T-helper 17 cell (primary cell): ENCODE results near the gene ARHGAP25. TPM values are rescaled to one million over a fixed set of nuclear protein-coding genes. Genes with fewer than 3 reads are reported as not detected.
"Not testable (repeated sequence)": the region's sequence is repeated elsewhere in the genome, so short reads cannot be mapped to it uniquely, and the experiment has no call there.

Source experiments
- ATAC-seq: fragments of 150-1000 bp; cut with Tn5 transposase; 2 replicates; pipeline ENCODE4 v1.10.0; 2021; ENCODE audit warnings: mild to moderate bottlenecking, moderate library complexity
- DNase-seq, 3 donors: peaks; one replicate each; pipeline versions ENCODE4 v3.0.0 to v3.0.0-alpha.2; 2020 to 2021
- H3K9me3 ChIP-seq: one replicate; pipeline ENCODE4 v1.7.0; 2013; ENCODE audit warnings: low read length, mild to moderate bottlenecking; ENCODE audit not compliant: control insufficient read depth, poor library complexity, severe bottlenecking
- H3K27ac Mint-ChIP-seq: one replicate; pipeline ENCODE4 v1.8.0; 2022; ENCODE audit warnings: mild to moderate bottlenecking, moderate library complexity, mixed read lengths
- H3K27me3 Mint-ChIP-seq: one replicate; pipeline ENCODE4 v1.8.0; 2022; ENCODE audit warnings: mixed read lengths
- H3K36me3 Mint-ChIP-seq: one replicate; pipeline ENCODE4 v1.8.0; 2022; ENCODE audit warnings: low read depth, mixed read lengths
- H3K4me1 Mint-ChIP-seq: one replicate; pipeline ENCODE4 v1.8.0; 2022; ENCODE audit warnings: mild to moderate bottlenecking, mixed read lengths
- H3K4me3 Mint-ChIP-seq: one replicate; pipeline ENCODE4 v1.8.0; 2022; ENCODE audit warnings: mild to moderate bottlenecking, moderate library complexity, mixed read lengths
- total RNA-seq, 4 donors: library from RNA in 2 of 4; stranded (reverse) in 2 of 4; gene quantifications; one replicate each; pipeline ENCODE4 v1.2.3 and lab custom pipeline; 2022 to 2026

The ARHGAP25 gene
- total RNA-seq, 2 donors from 2014 or later, result 75.6 to 90.6 TPM

DNA sequence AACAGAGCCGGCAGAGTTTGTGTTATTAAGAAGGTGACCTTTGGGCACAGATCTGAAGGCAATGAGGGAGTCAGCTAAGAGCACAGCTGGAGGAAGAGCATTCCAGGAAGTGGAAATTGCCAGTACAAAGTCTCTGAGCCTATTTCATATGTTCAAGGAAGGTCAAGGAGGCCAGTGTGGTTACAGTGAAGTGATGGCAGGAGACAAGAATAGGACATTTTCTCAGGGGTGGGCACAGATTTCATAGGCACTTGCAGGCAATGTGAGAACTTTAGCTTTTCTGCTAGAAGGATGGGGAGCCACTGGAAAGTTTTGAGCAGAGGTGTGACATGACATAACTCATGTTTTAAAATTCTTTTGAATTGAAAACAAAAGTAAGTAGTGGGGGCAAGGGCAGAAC is 50.3 kb downstream of the ARHGAP25 start:
- Mint-ChIP-seq H3K4me3 (no peak overlapping the region), H3K27me3 (no peaks in the 10 kb centered on the region), H3K4me1 (peaks cover 23% of the 10 kb centered on the region), H3K27ac (no peak overlapping the region), H3K36me3 (peaks cover 14% of the 10 kb centered on the region)
- DNase-seq (no peak), ATAC-seq (no peak)
- H3K9me3 ChIP-seq, result no peaks in the 10 kb centered on the region

DNA sequence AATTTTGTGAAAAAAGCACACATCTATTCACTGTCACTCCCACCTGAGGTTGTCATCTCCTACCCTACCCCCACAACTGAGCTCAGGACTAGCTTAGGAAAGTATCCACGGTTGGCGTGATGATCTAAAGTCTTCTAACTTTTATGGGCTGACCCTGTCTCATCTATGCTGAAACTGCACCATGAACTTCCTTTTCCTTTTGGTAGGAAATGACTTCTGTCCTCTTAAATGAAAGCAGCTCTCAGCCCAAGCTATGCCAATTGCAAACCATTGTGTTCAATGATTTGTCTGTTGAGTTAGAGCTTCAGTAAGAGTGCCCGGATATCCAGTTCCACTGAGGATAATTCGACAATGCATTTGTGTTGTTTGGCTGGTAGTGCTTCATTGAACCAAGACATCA is 52.7 kb downstream of the ARHGAP25 start:
- DNase-seq, result no peak
- Mint-ChIP-seq H3K27ac (no peak overlapping the region), H3K27me3 (no peaks in the 10 kb centered on the region), H3K4me1 (peaks cover 33% of the 10 kb centered on the region), H3K36me3 (peaks cover 24% of the 10 kb centered on the region), H3K4me3 (no peak overlapping the region)
- no peak for ATAC-seq
- no peaks in the 10 kb centered on the region for H3K9me3 ChIP-seq

DNA sequence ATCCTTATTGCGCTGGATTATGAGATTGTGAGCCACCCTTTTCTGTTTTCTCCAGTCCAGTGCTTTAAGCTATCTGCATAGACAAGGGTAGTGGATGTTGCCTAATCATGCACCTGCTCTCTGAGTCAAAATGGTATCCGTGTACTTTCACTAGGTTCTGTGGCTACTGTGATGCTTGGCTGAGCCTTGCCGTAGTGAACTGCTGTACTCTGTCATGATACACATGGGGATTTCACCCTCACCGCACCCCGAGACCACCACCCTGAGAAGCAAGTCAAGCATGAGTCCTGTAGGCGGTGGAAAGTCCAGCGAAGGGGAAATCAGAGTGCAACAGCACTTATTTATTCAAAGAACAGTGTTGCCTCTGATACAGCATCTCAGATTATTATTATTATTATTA is 55.0 kb downstream of the ARHGAP25 start:
- H3K27ac Mint-ChIP-seq, result peak overlapping the region; percentile 66
- peak; percentile 87 for ATAC-seq

DNA sequence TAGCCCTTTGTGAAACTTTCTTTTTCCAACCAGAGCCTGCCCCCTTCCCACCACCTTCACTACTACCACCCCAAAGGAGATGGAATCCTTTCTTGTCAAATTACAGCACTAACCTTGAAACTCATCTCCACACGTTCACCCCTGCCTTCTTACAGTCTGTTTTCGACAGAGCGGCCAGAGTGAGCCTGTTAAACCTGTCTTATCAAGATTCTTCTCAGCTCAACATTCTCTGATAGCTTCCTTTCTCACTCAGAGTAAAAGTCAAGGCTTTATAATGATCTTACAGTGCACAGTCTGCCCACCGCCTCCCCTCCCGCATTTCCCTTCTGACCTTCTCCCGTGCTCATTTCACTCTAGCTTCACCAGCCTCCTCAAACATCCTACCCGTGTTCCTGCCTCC is 56.0 kb downstream of the ARHGAP25 start:
- DNase-seq (no peak), ATAC-seq (no peak)
- Mint-ChIP-seq H3K36me3 (peaks cover 26% of the 10 kb centered on the region), H3K27me3 (no peaks in the 10 kb centered on the region), H3K27ac (peak overlapping the region; percentile 66), H3K4me1 (peaks cover 60% of the 10 kb centered on the region), H3K4me3 (peak overlapping the region; percentile 60)
- H3K9me3 ChIP-seq, result no peaks in the 10 kb centered on the region

More for the DNA sequence above, 55.0 kb downstream of the ARHGAP25 start:
- Mint-ChIP-seq H3K27me3 (no peaks in the 10 kb centered on the region), H3K4me1 (peaks cover 50% of the 10 kb centered on the region), H3K4me3 (no peak overlapping the region), H3K36me3 (peaks cover 20% of the 10 kb centered on the region)
- H3K9me3 ChIP-seq, result no peaks in the 10 kb centered on the region
- no peak for DNase-seq

DNA sequence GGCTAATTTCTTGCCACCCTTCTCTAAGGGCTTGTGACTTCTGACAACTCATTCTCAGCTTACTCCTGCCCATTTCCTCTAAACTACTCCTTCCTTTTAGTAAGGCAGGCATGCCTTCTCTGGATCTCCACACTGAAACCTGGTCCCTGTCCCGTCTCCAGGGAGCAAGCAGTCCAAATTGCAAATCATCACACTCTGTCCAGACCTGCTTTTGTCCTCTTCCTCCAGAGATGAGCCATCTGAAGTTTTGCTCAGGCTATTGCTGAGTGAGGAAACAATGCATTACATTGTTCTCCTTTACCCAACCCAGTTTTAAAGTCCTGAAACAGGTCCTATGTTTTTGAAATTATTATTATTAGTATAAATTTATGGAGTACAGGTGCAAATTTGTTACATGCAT is 57.3 kb downstream of the ARHGAP25 start:
- Mint-ChIP-seq H3K27me3 (no peaks in the 10 kb centered on the region), H3K36me3 (peaks cover 29% of the 10 kb centered on the region), H3K4me1 (peaks cover 70% of the 10 kb centered on the region), H3K4me3 (peak overlapping the region; percentile 59), H3K27ac (peak overlapping the region; percentile 66)
- no peak for ATAC-seq
- H3K9me3 ChIP-seq, result no peaks in the 10 kb centered on the region
- no peak for DNase-seq

DNA sequence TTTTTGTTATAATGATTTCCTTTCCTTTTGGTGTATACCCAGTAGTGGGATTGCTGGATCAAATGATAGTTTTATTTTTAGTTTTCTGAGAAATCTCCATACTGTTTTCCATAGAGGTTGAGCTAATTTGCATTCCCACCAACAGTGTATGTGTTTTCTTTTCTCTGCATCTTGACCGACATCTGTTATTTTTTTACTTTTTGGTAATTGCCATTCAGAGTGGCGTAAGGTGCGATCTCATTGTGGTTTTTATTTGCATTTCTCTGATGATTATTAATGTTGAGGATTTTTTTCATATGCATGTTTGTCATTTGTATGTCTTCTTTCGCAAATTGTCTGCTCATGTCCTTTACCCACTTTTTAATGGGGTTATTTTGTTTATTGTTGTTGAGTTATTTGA is 58.1 kb downstream of the ARHGAP25 start:
- no peaks in the 10 kb centered on the region for H3K9me3 ChIP-seq
- peaks cover 28% of the 10 kb centered on the region for H3K36me3 Mint-ChIP-seq
- ATAC-seq (no peak), DNase-seq (no peak)
- peak overlapping the region; percentile 66 for H3K27ac Mint-ChIP-seq
- peaks cover 71% of the 10 kb centered on the region for H3K4me1 Mint-ChIP-seq
- H3K4me3 Mint-ChIP-seq, result no peak overlapping the region
- no peaks in the 10 kb centered on the region for H3K27me3 Mint-ChIP-seq

DNA sequence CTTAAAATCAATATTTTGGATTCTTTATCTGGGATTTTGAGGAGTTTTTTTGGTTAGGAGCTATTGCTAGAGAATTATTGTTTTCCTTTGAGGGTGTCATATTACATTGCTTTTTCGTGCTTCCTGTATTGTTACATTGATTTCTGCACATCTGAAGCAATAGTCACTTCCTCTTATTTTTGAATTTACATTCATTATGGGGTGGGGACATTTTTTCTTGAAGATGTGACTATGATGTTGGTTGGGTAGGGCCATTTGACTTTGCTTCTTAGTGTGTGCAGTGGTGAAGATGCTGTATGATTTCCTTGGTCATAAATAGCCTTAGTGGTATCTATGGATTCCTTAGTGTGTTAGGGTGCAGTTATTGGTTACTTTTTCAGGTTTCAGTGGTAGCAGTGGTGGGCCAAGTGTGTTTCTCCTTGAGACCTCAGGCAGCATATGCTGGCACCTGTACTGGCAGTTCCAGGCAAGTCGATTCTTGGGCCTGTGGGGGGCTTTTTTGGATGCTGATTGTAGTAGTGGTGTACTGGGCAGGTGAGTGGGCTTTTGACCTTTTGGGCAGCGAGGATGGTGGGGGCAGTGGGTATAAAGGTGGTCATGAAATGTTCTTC is 61.8 kb downstream of the ARHGAP25 start:
- H3K4me3 Mint-ChIP-seq, result peak overlapping the region; percentile 1

DNA sequence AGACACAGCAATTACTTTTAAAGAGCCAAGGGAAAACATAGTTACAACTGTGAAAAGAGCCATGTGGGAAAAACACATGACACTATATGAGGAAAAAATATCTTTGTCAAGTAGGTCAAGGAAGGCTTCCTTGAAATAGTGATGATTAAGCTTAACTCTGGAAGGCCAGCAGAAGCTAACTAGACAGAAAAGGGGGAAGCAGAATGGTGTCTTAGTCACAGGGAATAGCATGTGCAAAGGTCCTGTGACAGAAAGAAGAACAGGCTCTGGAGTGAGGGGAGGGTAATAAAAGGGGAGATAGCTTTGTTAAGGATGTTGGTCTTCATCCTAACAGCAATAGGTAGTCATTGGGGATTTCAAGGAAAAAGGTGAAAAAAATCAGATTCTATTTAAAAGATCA is 64.0 kb downstream of the ARHGAP25 start:
- no peaks in the 10 kb centered on the region for H3K27me3 Mint-ChIP-seq
- DNase-seq (no peak), ATAC-seq (no peak)
- H3K36me3 Mint-ChIP-seq, result peaks cover 27% of the 10 kb centered on the region
- H3K4me3 Mint-ChIP-seq, result no peak overlapping the region
- peak overlapping the region; percentile 66 for H3K27ac Mint-ChIP-seq
- no peaks in the 10 kb centered on the region for H3K9me3 ChIP-seq
- H3K4me1 Mint-ChIP-seq, result peaks cover 54% of the 10 kb centered on the region

More for the DNA sequence above, 61.8 kb downstream of the ARHGAP25 start:
- ATAC-seq, result peak; percentile 68
- Mint-ChIP-seq H3K36me3 (peaks cover 33% of the 10 kb centered on the region), H3K4me1 (peaks cover 71% of the 10 kb centered on the region), H3K27ac (peak overlapping the region; percentile 66), H3K27me3 (no peaks in the 10 kb centered on the region)
- no peak for DNase-seq
- no peaks in the 10 kb centered on the region for H3K9me3 ChIP-seq

DNA sequence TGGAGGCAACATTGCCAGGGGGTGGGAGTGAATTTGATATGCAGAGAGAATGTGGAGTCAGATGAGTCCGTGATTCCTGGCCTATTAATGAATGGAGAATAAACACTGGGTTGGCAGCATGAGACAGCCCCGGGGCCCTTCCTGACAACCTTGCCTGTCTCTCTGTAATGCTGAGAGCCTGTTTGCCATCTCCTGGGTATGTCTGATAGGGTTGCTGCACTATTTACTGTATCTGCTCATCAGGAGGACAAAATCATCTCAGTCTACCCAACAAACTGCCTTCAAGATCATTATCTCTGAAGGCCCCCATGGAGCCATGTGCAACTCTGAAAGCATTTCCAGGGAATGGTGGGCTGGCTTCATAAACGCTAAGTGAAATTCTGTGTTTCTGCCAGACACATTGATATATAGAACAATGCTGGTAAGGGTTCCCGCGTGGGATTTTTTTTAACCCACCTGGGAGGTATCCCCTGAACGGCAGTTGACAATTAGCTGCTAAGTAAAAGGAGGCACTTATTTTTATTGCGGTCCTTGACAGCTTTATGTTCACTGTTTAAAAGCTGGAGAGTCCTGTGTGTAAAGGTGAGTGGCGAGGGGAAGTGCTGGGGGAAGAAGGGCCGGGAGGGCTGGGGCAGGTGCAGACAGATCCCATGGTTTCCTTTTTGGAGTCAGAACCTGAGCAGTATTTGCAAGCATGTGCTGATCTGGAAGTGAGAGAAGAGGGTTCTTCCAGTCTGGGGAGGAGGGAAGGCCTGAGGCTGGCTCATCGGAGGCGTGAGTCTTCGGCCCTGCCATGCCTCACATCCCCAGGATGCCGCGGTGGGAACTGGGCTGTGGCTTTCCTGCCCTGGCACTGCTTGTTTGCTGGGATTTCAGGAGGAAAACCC is 64.8 kb downstream of the ARHGAP25 start:
- H3K27ac Mint-ChIP-seq, result peak overlapping the region; percentile 66
- H3K4me1 Mint-ChIP-seq, result peaks cover 48% of the 10 kb centered on the region
- no peak for DNase-seq

DNA sequence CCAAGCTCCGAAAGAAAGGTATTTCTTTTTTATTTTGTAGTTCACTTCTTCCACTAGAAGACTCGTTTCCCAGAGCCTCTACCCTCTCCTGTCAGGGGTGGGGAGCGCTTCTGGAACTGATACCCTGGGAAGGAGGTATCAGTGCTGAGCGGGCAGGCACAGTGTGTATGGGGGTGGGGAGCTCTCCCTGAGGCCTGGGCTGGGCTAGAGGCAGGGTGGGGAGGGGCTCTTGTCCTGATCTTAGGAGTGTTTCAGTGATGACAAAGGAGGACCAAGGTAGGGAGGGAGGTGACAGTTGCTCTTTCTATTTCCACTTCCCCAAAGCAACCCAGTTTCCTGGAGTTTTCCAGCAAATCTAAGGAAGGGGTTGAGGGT is 65.4 kb downstream of the ARHGAP25 start:
- peaks cover 25% of the 10 kb centered on the region for H3K36me3 Mint-ChIP-seq
- H3K4me1 Mint-ChIP-seq, result peaks cover 45% of the 10 kb centered on the region
- H3K27me3 Mint-ChIP-seq, result no peaks in the 10 kb centered on the region
- peak overlapping the region; percentile 66 for H3K27ac Mint-ChIP-seq
- no peaks in the 10 kb centered on the region for H3K9me3 ChIP-seq
- DNase-seq, result no peak
- ATAC-seq, result no peak
- no peak overlapping the region for H3K4me3 Mint-ChIP-seq

More for the DNA sequence above, 64.8 kb downstream of the ARHGAP25 start:
- no peak overlapping the region for H3K4me3 Mint-ChIP-seq
- H3K36me3 Mint-ChIP-seq, result peaks cover 27% of the 10 kb centered on the region
- ATAC-seq, result no peak
- no peaks in the 10 kb centered on the region for H3K9me3 ChIP-seq
- no peaks in the 10 kb centered on the region for H3K27me3 Mint-ChIP-seq

DNA sequence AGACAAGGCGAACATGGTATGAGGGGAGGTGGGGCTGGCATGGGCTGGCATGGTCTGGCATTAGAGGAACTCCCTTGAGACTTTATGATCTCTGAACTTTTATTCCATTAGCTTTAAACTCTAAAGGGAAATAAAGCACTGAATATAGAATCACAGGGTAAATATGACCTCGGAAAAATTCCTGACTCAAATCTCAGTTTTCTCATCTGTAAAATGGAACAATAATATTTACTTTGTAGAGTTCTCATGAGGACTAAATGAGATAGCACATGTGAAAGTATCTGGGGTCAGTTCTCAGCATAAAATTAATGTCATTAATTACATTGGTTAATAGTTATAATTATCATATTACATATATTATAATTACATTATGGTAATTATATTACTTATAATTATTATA is 65.9 kb downstream of the ARHGAP25 start:
- no peak overlapping the region for H3K4me3 Mint-ChIP-seq
- ATAC-seq, result no peak
- H3K27ac Mint-ChIP-seq, result peak overlapping the region; percentile 66
- no peaks in the 10 kb centered on the region for H3K9me3 ChIP-seq
- peaks cover 25% of the 10 kb centered on the region for H3K36me3 Mint-ChIP-seq
- peaks cover 44% of the 10 kb centered on the region for H3K4me1 Mint-ChIP-seq
- no peaks in the 10 kb centered on the region for H3K27me3 Mint-ChIP-seq
- DNase-seq, result no peak

DNA sequence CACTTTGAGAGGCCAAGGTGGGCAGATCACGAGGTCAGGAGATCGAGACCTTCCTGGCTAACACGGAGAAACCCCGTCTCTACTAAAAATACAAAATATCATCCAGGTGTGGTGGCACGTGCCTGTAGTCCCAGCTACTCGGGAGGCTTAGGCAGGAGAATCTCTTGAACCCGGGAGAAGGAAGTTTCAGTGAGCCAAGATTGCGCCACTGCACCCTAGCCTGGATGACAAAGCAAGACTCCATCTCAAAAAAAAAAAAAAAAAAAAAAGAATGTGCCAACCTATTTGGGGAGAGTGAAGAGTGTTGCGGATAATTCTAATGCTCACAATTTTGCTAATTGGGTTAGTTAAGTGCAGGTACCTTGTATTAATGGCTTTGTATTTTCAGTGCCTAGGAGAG is 67.5 kb downstream of the ARHGAP25 start:
- not testable (repeated sequence) for ATAC-seq, H3K27ac Mint-ChIP-seq, H3K27me3 Mint-ChIP-seq, DNase-seq, H3K9me3 ChIP-seq, H3K4me3 Mint-ChIP-seq
- Mint-ChIP-seq H3K4me1 (peaks cover 39% of the 10 kb centered on the region), H3K36me3 (peaks cover 24% of the 10 kb centered on the region)

DNA sequence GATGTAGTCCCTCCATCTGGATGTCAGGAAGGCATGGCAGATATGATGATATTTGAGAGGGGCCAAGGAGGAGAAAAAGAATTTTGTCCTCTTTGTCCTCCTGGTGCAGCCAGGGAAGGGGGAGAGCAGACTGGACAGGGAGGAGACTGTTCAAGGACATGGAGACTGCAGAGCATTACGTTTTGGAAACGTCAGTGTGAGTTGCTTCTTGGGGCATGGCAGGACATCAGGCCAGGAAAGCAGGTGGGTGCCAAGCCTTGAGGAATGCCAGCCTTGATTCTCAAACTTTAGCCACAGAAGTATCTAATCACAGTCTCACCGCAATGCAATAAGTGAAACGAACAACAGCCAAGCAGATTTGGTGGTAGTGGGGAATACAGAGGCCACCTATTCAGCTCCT is 70.4 kb downstream of the ARHGAP25 start:
- Mint-ChIP-seq H3K36me3 (peaks cover 16% of the 10 kb centered on the region), H3K4me1 (peaks cover 32% of the 10 kb centered on the region), H3K27ac (no peak overlapping the region), H3K4me3 (no peak overlapping the region), H3K27me3 (no peaks in the 10 kb centered on the region)
- no peaks in the 10 kb centered on the region for H3K9me3 ChIP-seq
- DNase-seq, result no peak
- no peak for ATAC-seq
